Fibroblast of lung (primary cell): ENCODE data around the gene KIRREL3. TPM values are rescaled to one million over a fixed set of nuclear protein-coding genes. Genes with fewer than 3 reads are reported as not detected.

Experiments
- DNase-seq, 2 donors: peaks; one replicate each; pipeline versions ENCODE4 v3.0.0 to v3.0.0-alpha.2; 2010; ENCODE audit warnings: low read depth in 2 of 2
- H2AFZ ChIP-seq: 2 replicates; pipeline ENCODE4 v1.5.1; 2012; ENCODE audit warnings: low read length, control low read depth, inconsistent platforms
- H3K27ac ChIP-seq: 2 replicates; pipeline ENCODE4 v1.5.1; 2011; ENCODE audit warnings: low read length, control low read depth; ENCODE audit not compliant: insufficient read depth
- H3K27me3 ChIP-seq: 2 replicates; pipeline ENCODE4 v1.5.1; 2011; ENCODE audit warnings: mild to moderate bottlenecking, low read length; ENCODE audit not compliant: control insufficient read depth, insufficient read depth
- H3K36me3 ChIP-seq: 2 replicates; pipeline ENCODE4 v1.5.1; 2011; ENCODE audit warnings: low read length; ENCODE audit not compliant: control insufficient read depth, insufficient read depth
- H3K4me1 ChIP-seq: 2 replicates; pipeline ENCODE4 v1.5.1; 2011; ENCODE audit warnings: low read length; ENCODE audit not compliant: control insufficient read depth, insufficient read depth; ENCODE audit errors: extremely low read depth
- H3K4me2 ChIP-seq: 2 replicates; pipeline ENCODE4 v1.5.1; 2011; ENCODE audit warnings: low read length, control low read depth; ENCODE audit not compliant: insufficient read depth; ENCODE audit errors: extremely low read depth
- H3K4me3 ChIP-seq, 4 experiments: fragments of 200-600 bp in 1 of 4; sonication (generic) in 1 of 4; replicated peaks in 1 of 4; 2 replicates each; pipeline ENCODE4 v1.5.1; 2011 to 2016; ENCODE audit warnings: low read length in 4 of 4, low read depth in 3 of 4, mild to moderate bottlenecking in 3 of 4, control low read depth in 2 of 4, inconsistent platforms in 1 of 4, mixed read lengths in 1 of 4; ENCODE audit not compliant: insufficient read depth in 1 of 4; ENCODE audit errors: control extremely low read depth in 1 of 4
- H3K79me2 ChIP-seq: 2 replicates; pipeline ENCODE4 v1.5.1; 2012; ENCODE audit warnings: mild to moderate bottlenecking, low read length, inconsistent platforms; ENCODE audit not compliant: control insufficient read depth, insufficient read depth
- H3K9ac ChIP-seq: 2 replicates; pipeline ENCODE4 v1.5.1; 2011; ENCODE audit warnings: mild to moderate bottlenecking, low read length, control low read depth; ENCODE audit not compliant: insufficient read depth
- H3K9me3 ChIP-seq: 2 replicates; pipeline ENCODE4 v1.5.1; 2012; ENCODE audit warnings: low read depth, low read length; ENCODE audit not compliant: control insufficient read depth, insufficient read depth
- H4K20me1 ChIP-seq: 2 replicates; pipeline ENCODE4 v1.5.1; 2011; ENCODE audit warnings: low read length; ENCODE audit not compliant: control insufficient read depth, insufficient read depth; ENCODE audit errors: extremely low read depth
- CTCF ChIP-seq, 2 donors: IDR thresholded peaks in 1 of 2; conservative IDR thresholded peaks in 1 of 2; 1 replicate in 1 of 2; 2 replicates in 1 of 2; pipeline ENCODE4 v1.5.1; 2011 to 2012; ENCODE audit warnings: low read length in 2 of 2, control low read depth in 1 of 2, inconsistent platforms in 1 of 2, low read depth in 1 of 2, mild to moderate bottlenecking in 1 of 2
- EZH2 ChIP-seq: IDR thresholded peaks from 2 replicates; pipeline ENCODE4 v1.5.1; 2012; ENCODE audit warnings: low read length, control low read depth, mild to moderate bottlenecking; ENCODE audit errors: missing control alignments
- polyA plus RNA-seq, 2 donors: library from polyadenylated mRNA; depleted of rRNA in 1 of 2; stranded (reverse) in 1 of 2; unstranded in 1 of 2; fragments of >200 nt; gene quantifications; 2 replicates each; pipeline ENCODE4 v1.2.1, GENCODE V29; 2011 to 2012; ENCODE audit warnings: missing spikeins in 1 of 2
- total RNA-seq: library from RNA; depleted of rRNA; stranded (reverse); fragments of >200 nt; gene quantifications from 2 replicates; pipeline ENCODE4 v1.2.1, GENCODE V29; 2014

The KIRREL3 gene
- total and polyA plus RNA-seq, 2 donors (not counting 1 experiment from before 2014, with no cell fraction given) = 2.8 to 6.1 TPM

- H3K4me2 ChIP-seq = no peak overlapping the region
- no peak for DNase-seq
- no peaks in the 10 kb centered on the region for H3K36me3 ChIP-seq
- H3K4me1 ChIP-seq = peaks cover 8% of the 10 kb centered on the region
- no peaks in the 10 kb centered on the region for H3K9me3 ChIP-seq
- H3K27me3 ChIP-seq = no peaks in the 10 kb centered on the region
- H3K79me2 ChIP-seq = no peaks in the 10 kb centered on the region
- H4K20me1 ChIP-seq = no peaks in the 10 kb centered on the region
- H2AFZ ChIP-seq = no peak overlapping the region
- no peak overlapping the region for H3K9ac ChIP-seq
- no peak overlapping the region for H3K27ac ChIP-seq
- TF ChIP-seq EZH2 = no peak
- TF ChIP-seq CTCF (conservative IDR thresholded peaks at IDR 0.05 in 1 of 2, IDR thresholded peaks at IDR 0.05 in 1 of 2; ENCODE audit: low read depth in 1 of 2, low read length in 2 of 2) = no peak
- H3K4me3 ChIP-seq = no peak overlapping the region
Observed at GRCh38 chr11:126713806-126714205, 286.8 kb downstream of the KIRREL3 start.

- Histone ChIP-seq H3K27me3 (no peaks in the 10 kb centered on the region), H3K4me1 (peaks cover 2% of the 10 kb centered on the region), H3K36me3 (no peaks in the 10 kb centered on the region), H4K20me1 (no peaks in the 10 kb centered on the region), H3K27ac (no peak overlapping the region), H3K4me2 (no peak overlapping the region), H2AFZ (no peak overlapping the region), H3K9me3 (no peaks in the 10 kb centered on the region), H3K9ac (no peak overlapping the region), H3K79me2 (no peaks in the 10 kb centered on the region), H3K4me3 (no peak overlapping the region)
- no peak for TF ChIP-seq CTCF (conservative IDR thresholded peaks at IDR 0.05 in 1 of 2, IDR thresholded peaks at IDR 0.05 in 1 of 2; ENCODE audit: low read depth in 1 of 2, low read length in 2 of 2)
- no peak for TF ChIP-seq EZH2
- DNase-seq = no peak
Observed at GRCh38 chr11:126711977-126712625, 288.5 kb downstream of the KIRREL3 start.

GRCh38 chr11:126710804-126711399 lies 289.7 kb downstream of the KIRREL3 start:
- Histone ChIP-seq H3K9me3 (no peaks in the 10 kb centered on the region), H3K27ac (no peak overlapping the region), H3K4me3 (no peak overlapping the region), H3K4me1 (no peaks in the 10 kb centered on the region), H3K4me2 (no peak overlapping the region), H3K27me3 (no peaks in the 10 kb centered on the region), H2AFZ (no peak overlapping the region), H4K20me1 (no peaks in the 10 kb centered on the region), H3K36me3 (no peaks in the 10 kb centered on the region), H3K79me2 (no peaks in the 10 kb centered on the region), H3K9ac (no peak overlapping the region)
- no peak for DNase-seq
- TF ChIP-seq CTCF (conservative IDR thresholded peaks at IDR 0.05 in 1 of 2, IDR thresholded peaks at IDR 0.05 in 1 of 2; ENCODE audit: low read depth in 1 of 2, low read length in 2 of 2) = no peak
